H9 (cell line): ENCODE results near the gene SH3PXD2B. TPM values are rescaled to one million over a fixed set of nuclear protein-coding genes. Genes with fewer than 3 reads are reported as not detected.
A peak's percentile ranks its signal among the peaks of the same experiment; 100 is the strongest.

ENCODE experiments used
- DNase-seq: peaks from one replicate; pipeline ENCODE4 v3.0.0-alpha.2; 2017
- H2AFZ ChIP-seq: one replicate; pipeline ENCODE4 v1.6.1; 2013; ENCODE audit warnings: mild to moderate bottlenecking, low read length, control low read depth, moderate library complexity
- H2AK5ac ChIP-seq: 2 replicates; pipeline ENCODE4 v1.6.1; 2013; ENCODE audit warnings: low read length, control low read depth, mixed read lengths; ENCODE audit not compliant: insufficient read length
- H2BK120ac ChIP-seq: one replicate; pipeline ENCODE4 v1.6.1; 2013; ENCODE audit warnings: low read depth, mild to moderate bottlenecking, low read length, control low read depth, inconsistent platforms; ENCODE audit not compliant: poor library complexity, severe bottlenecking
- H2BK12ac ChIP-seq: 2 replicates; pipeline ENCODE4 v1.6.1; 2013; ENCODE audit warnings: low read length, control low read depth, mixed read lengths, low read depth; ENCODE audit not compliant: insufficient read length
- H2BK15ac ChIP-seq: 2 replicates; pipeline ENCODE4 v1.6.1; 2013; ENCODE audit warnings: low read depth, low read length, control low read depth
- H2BK20ac ChIP-seq: one replicate; pipeline ENCODE4 v1.6.1; 2013; ENCODE audit warnings: low read depth, mild to moderate bottlenecking, low read length, control low read depth, inconsistent platforms; ENCODE audit not compliant: poor library complexity, severe bottlenecking
- H2BK5ac ChIP-seq: 2 replicates; pipeline ENCODE4 v1.6.1; 2013; ENCODE audit warnings: low read length, control low read depth, mixed read lengths; ENCODE audit not compliant: insufficient read length
- H3K14ac ChIP-seq: 2 replicates; pipeline ENCODE4 v1.6.1; 2013; ENCODE audit warnings: low read length, control low read depth; ENCODE audit not compliant: insufficient read depth
- H3K18ac ChIP-seq: 2 replicates; pipeline ENCODE4 v1.6.1; 2013; ENCODE audit warnings: low read depth, mild to moderate bottlenecking, mixed read lengths, low read length, control low read depth; ENCODE audit not compliant: insufficient read length
- H3K23ac ChIP-seq: 2 replicates; pipeline ENCODE4 v1.6.1; 2013; ENCODE audit warnings: low read length, control low read depth, mixed read lengths, low read depth; ENCODE audit not compliant: insufficient read length
- H3K23me2 ChIP-seq: 2 replicates; pipeline ENCODE4 v1.6.1; 2013; ENCODE audit warnings: low read depth, mild to moderate bottlenecking, mixed read lengths, low read length, control low read depth; ENCODE audit not compliant: insufficient read length, poor library complexity, severe bottlenecking
- H3K27ac ChIP-seq: 2 replicates; pipeline ENCODE4 v1.5.1; 2013; ENCODE audit warnings: low read length, control low read depth, mixed read lengths, low read depth; ENCODE audit not compliant: insufficient read length
- H3K27me3 ChIP-seq: 2 replicates; pipeline ENCODE4 v1.6.1; 2013; ENCODE audit warnings: low read length, control low read depth, inconsistent platforms; ENCODE audit not compliant: insufficient read depth
- H3K4ac ChIP-seq: 2 replicates; pipeline ENCODE4 v1.6.1; 2013; ENCODE audit warnings: low read depth, mild to moderate bottlenecking, control low read depth, inconsistent platforms, low read length, moderate library complexity
- H3K4me1 ChIP-seq: 2 replicates; pipeline ENCODE4 v1.6.1; 2013; ENCODE audit warnings: low read length, control low read depth, inconsistent platforms; ENCODE audit not compliant: insufficient read depth
- H3K4me2 ChIP-seq: 2 replicates; pipeline ENCODE4 v1.6.1; 2013; ENCODE audit warnings: low read length, control low read depth, mixed read lengths; ENCODE audit not compliant: insufficient read length, insufficient read depth
- H3K56ac ChIP-seq: 2 replicates; pipeline ENCODE4 v1.6.1; 2013; ENCODE audit warnings: low read depth, mild to moderate bottlenecking, mixed read lengths, low read length, control low read depth; ENCODE audit not compliant: insufficient read length
- H3K79me1 ChIP-seq: 2 replicates; pipeline ENCODE4 v1.6.1; 2013; ENCODE audit warnings: low read depth, mild to moderate bottlenecking, moderate library complexity, low read length, control low read depth, inconsistent platforms; ENCODE audit not compliant: insufficient read depth, poor library complexity, severe bottlenecking
- H3K79me2 ChIP-seq: 2 replicates; pipeline ENCODE4 v1.6.1; 2013; ENCODE audit warnings: low read length, control low read depth, inconsistent platforms; ENCODE audit not compliant: insufficient read depth
- H3K9ac ChIP-seq: 2 replicates; pipeline ENCODE4 v1.6.1; 2013; ENCODE audit warnings: low read length, control low read depth, mixed read lengths; ENCODE audit not compliant: insufficient read length; ENCODE audit errors: extremely low read depth
- H3K9me3 ChIP-seq: one replicate; pipeline ENCODE4 v1.6.1; 2013; ENCODE audit warnings: low read depth, low read length, inconsistent platforms; ENCODE audit not compliant: control insufficient read depth
- H3T11ph ChIP-seq: one replicate; pipeline ENCODE4 v1.6.1; 2013; ENCODE audit warnings: mild to moderate bottlenecking, low read length, control low read depth, inconsistent platforms
- H4K20me1 ChIP-seq: one replicate; pipeline ENCODE4 v1.6.1; 2013; ENCODE audit not compliant: control insufficient read depth, insufficient read length, insufficient read depth
- H4K5ac ChIP-seq: 2 replicates; pipeline ENCODE4 v1.6.1; 2013; ENCODE audit warnings: low read depth, mild to moderate bottlenecking, mixed read lengths, low read length, control low read depth; ENCODE audit not compliant: insufficient read length
- H4K8ac ChIP-seq: replicated peaks from 2 replicates; pipeline ENCODE4 v1.6.1; 2013; ENCODE audit warnings: low read length, control low read depth, mixed read lengths, low read depth; ENCODE audit not compliant: insufficient read length
- H4K91ac ChIP-seq: 2 replicates; pipeline ENCODE4 v1.6.1; 2013; ENCODE audit warnings: low read depth, mild to moderate bottlenecking, moderate library complexity, mixed read lengths, low read length, control low read depth; ENCODE audit not compliant: insufficient read length
- H3K27ac Mint-ChIP-seq, 3 experiments: 2 replicates in 2 of 3; 3 replicates in 1 of 3; pipeline ENCODE4 v1.8.0; 2020 to 2021; ENCODE audit warnings: mixed read lengths in 3 of 3, mild to moderate bottlenecking in 1 of 3, moderate library complexity in 1 of 3
- H3K27me3 Mint-ChIP-seq: 2 replicates; pipeline ENCODE4 v1.8.0; 2021; ENCODE audit warnings: low read depth, mild to moderate bottlenecking, moderate library complexity, mixed read lengths
- H3K36me3 Mint-ChIP-seq, 3 experiments: 2 replicates in 2 of 3; 3 replicates in 1 of 3; pipeline ENCODE4 v1.8.0; 2020 to 2021; ENCODE audit warnings: low read depth in 3 of 3, mixed read lengths in 3 of 3; ENCODE audit not compliant: insufficient read depth in 1 of 3
- H3K4me1 Mint-ChIP-seq, 2 experiments: 2 replicates each; pipeline ENCODE4 v1.8.0; 2020; ENCODE audit warnings: mixed read lengths in 2 of 2
- H3K4me3 Mint-ChIP-seq, 2 experiments: 2 replicates in 1 of 2; 3 replicates in 1 of 2; pipeline ENCODE4 v1.8.0; 2020 to 2021; ENCODE audit warnings: mild to moderate bottlenecking in 2 of 2, mixed read lengths in 2 of 2, moderate library complexity in 1 of 2
- H3K9me3 Mint-ChIP-seq, 2 experiments: 2 replicates in 1 of 2; 3 replicates in 1 of 2; pipeline ENCODE4 v1.8.0; 2020; ENCODE audit warnings: mild to moderate bottlenecking in 2 of 2, mixed read lengths in 2 of 2, moderate library complexity in 1 of 2
- WGBS: extraction: QIAGEN DNeasy Blood & Tissue Kit; methylation state at CpG from one replicate; pipeline ENCODE4 v1.1.7; 2013; ENCODE audit warnings: missing lambda C conversion rate, low lambda C conversion rate, mixed read lengths; ENCODE audit not compliant: insufficient read length; ENCODE audit errors: extremely low coverage; 5-methylcytosine and 5-hydroxymethylcytosine counted together
- total RNA-seq: library from RNA; stranded (reverse); gene quantifications from 2 replicates; pipeline ENCODE4 v1.2.1, GENCODE V29; 2021
- TF ChIP-seq, protein P1 (sequence below): fragments of 200-600 bp; sonication (generic); conservative IDR thresholded peaks from 3 replicates; pipeline ENCODE4 v1.8.0; 2021; ENCODE audit warnings: antibody characterized with exemption, mild to moderate bottlenecking

Gene SH3PXD2B
- total RNA-seq, 1 experiment from 2014 or later: 49.0 TPM

DNA sequence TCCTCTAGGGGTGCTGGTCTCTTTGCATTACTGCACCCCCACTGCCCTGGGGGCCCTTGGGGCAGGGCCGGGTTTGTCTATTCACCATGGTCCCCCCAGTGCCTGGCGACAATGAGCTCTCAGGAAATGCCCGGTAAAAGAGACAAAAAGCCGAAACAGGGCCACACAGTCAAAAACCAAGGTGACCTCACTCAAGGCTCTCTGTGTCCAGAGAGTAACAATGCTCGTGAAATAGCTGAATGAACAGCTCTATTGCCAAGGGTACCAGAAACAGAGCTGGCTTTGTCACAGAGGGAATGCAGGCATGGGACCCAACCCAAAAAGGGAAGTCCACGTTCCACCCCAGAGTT is 16.0 kb downstream of the SH3PXD2B start:
- Histone ChIP-seq H2BK20ac (no peak overlapping the region), H3K9ac (no peak overlapping the region), H4K91ac (no peak overlapping the region), H3K4me1 (no peaks in the 10 kb centered on the region), H3K18ac (no peak overlapping the region), H2BK15ac (no peak overlapping the region), H2AFZ (no peak overlapping the region), H3K79me1 (peaks cover 2% of the 10 kb centered on the region), H3K14ac (no peak overlapping the region; the same call in 1 of the 2 replicates), H3T11ph (no peak overlapping the region), H3K23ac (no peak overlapping the region), H3K9me3 (no peaks in the 10 kb centered on the region), H3K23me2 (no peaks in the 10 kb centered on the region), H2BK120ac (no peak overlapping the region), H3K79me2 (peaks cover 2% of the 10 kb centered on the region; the same call in 1 of the 2 replicates), H3K27ac (no peak overlapping the region), H3K4me2 (no peak overlapping the region), H4K8ac (no peak overlapping the region), H2BK5ac (no peak overlapping the region), H3K27me3 (no peaks in the 10 kb centered on the region), H3K56ac (no peak overlapping the region), H4K5ac (no peak overlapping the region), H2BK12ac (no peak overlapping the region), H2AK5ac (no peak overlapping the region), H3K4ac (no peak overlapping the region), H4K20me1 (no peaks in the 10 kb centered on the region)
- Mint-ChIP-seq H3K4me1 (peaks cover 2 to 8% of the 10 kb centered on the region in 2 experiments; a peak in 1 of 4 replicates), H3K4me3 (no peak overlapping the region), H3K27ac (peak overlapping the region in 2 of 3 experiments; percentile 69 to 77; a peak in 5 of 7 replicates), H3K27me3 (no peaks in the 10 kb centered on the region), H3K9me3 (no peaks in the 10 kb centered on the region), H3K36me3 (peaks cover 0 to 12% (median 0%) of the 10 kb centered on the region in 3 experiments; a peak in 2 of 7 replicates)
- DNase-seq: no peak
- TF ChIP-seq, protein P1, sequence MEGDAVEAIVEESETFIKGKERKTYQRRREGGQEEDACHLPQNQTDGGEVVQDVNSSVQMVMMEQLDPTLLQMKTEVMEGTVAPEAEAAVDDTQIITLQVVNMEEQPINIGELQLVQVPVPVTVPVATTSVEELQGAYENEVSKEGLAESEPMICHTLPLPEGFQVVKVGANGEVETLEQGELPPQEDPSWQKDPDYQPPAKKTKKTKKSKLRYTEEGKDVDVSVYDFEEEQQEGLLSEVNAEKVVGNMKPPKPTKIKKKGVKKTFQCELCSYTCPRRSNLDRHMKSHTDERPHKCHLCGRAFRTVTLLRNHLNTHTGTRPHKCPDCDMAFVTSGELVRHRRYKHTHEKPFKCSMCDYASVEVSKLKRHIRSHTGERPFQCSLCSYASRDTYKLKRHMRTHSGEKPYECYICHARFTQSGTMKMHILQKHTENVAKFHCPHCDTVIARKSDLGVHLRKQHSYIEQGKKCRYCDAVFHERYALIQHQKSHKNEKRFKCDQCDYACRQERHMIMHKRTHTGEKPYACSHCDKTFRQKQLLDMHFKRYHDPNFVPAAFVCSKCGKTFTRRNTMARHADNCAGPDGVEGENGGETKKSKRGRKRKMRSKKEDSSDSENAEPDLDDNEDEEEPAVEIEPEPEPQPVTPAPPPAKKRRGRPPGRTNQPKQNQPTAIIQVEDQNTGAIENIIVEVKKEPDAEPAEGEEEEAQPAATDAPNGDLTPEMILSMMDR: no peak
- WGBS: no CpG with 5 or more reads among the region's 6 CpGs
